GM12892 (cell line): ENCODE measurements around the gene TBC1D22A.

Source experiments
- POLR2A ChIP-seq: IDR thresholded peaks from 2 replicates; pipeline ENCODE4 v1.6.1; 2011; ENCODE audit warnings: low read depth, low read length, control low read depth
- POLR2AphosphoS5 ChIP-seq: IDR thresholded peaks from 2 replicates; pipeline ENCODE4 v1.6.1; 2011; ENCODE audit warnings: low read depth, low read length, control low read depth

GRCh38 chr22:47193606-47194329 is 431.3 kb downstream of the TBC1D22A start:
- no peak for TF ChIP-seq POLR2AphosphoS5
- TF ChIP-seq POLR2A = no peak
